ENCODE measurements around the gene LAMTOR1. TPM values are rescaled to one million over a fixed set of nuclear protein-coding genes. Genes with fewer than 3 reads are reported as not detected.
A peak's percentile ranks its signal among the peaks of the same experiment; 100 is the strongest.

LAMTOR1 gene
- total RNA-seq, 1 donor from 2014 or later: 79.1 TPM

DNA sequence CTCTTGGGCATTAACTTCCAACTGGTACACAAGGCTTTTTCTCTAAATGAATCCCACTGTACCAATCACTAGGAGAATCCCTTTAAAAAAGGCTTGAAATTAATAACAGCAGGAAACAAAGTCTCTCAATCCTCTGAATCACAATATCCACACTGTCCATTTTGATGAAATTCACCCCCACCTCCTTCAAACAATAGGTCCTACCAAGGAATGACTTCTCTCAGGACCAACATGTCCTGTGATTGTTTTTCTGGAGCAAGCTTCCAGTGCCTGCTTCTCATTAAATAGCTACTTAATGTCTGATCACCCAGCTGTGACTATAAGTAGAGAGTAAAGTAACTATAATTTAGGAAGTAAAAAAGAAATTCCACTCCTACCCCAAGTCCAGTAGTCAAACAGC is 35.8 kb downstream of the LAMTOR1 start:
- peak overlapping the region; percentile 83 for H3K27ac Mint-ChIP-seq (ENCODE audit: unreplicated experiment)
- peaks cover 30% of the 10 kb centered on the region for H3K4me1 Mint-ChIP-seq
- H3K36me3 Mint-ChIP-seq (ENCODE audit: low read depth): peaks cover 3% of the 10 kb centered on the region
- no peak for TF ChIP-seq CTCF (conservative IDR thresholded peaks at IDR 0.05)
- H3K4me3 Mint-ChIP-seq: no peak overlapping the region
- H3K9me3 Mint-ChIP-seq: no peaks in the 10 kb centered on the region
- no peak for DNase-seq (ENCODE audit: low read depth, low spot score)
- no peaks in the 10 kb centered on the region for H3K27me3 Mint-ChIP-seq (ENCODE audit: low read depth)

GRCh38 chr11:72066855-72067254 is 36.2 kb downstream of the LAMTOR1 start:
- Mint-ChIP-seq H3K4me3 (no peak overlapping the region), H3K27me3 (ENCODE audit: low read depth) (no peaks in the 10 kb centered on the region), H3K9me3 (no peaks in the 10 kb centered on the region), H3K4me1 (peaks cover 26% of the 10 kb centered on the region), H3K36me3 (ENCODE audit: low read depth) (peaks cover 4% of the 10 kb centered on the region), H3K27ac (ENCODE audit: unreplicated experiment) (no peak overlapping the region)
- TF ChIP-seq CTCF (conservative IDR thresholded peaks at IDR 0.05): no peak
- DNase-seq (ENCODE audit: low read depth, low spot score): no peak

- H3K4me1 Mint-ChIP-seq: no peaks in the 10 kb centered on the region
- no peak overlapping the region for H3K4me3 Mint-ChIP-seq
- H3K27ac Mint-ChIP-seq (ENCODE audit: unreplicated experiment): no peak overlapping the region
- TF ChIP-seq CTCF (conservative IDR thresholded peaks at IDR 0.05): no peak
- H3K36me3 Mint-ChIP-seq (ENCODE audit: low read depth): peaks cover 4% of the 10 kb centered on the region
- no peak for DNase-seq (ENCODE audit: low read depth, low spot score)
- no peaks in the 10 kb centered on the region for H3K27me3 Mint-ChIP-seq (ENCODE audit: low read depth)
- no peaks in the 10 kb centered on the region for H3K9me3 Mint-ChIP-seq
Measured at GRCh38 chr11:72061739-72062396, 41.2 kb downstream of the LAMTOR1 start.

DNA sequence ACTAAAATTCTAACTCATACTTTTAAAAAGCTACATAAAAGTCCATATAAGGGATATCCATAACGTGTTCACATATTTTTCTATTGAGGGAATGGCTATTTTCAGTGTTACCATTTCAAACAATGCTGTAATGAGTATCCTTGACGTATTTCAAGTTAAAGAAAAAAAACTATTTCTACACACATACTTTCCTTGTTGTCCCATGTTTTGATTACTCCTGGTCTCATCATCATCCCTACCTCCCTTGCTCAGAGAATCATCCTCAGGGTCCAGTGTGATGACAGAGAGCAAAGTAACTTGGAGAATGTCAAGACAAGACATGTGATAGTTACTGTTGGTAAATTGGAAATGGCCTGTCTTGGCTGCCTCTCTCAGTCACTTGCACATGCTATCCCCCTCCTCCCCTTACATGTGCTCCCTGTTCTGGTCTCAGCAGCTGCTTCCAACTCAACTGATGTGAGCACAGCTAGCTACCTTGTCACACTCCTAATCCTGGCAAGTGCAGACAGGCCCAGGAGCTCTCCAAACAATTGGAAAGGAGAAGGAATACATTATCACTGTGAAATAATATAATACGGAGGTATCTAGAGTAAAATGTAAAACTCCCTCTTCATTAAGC is 44.6 kb downstream of the LAMTOR1 start:
- peaks cover 4% of the 10 kb centered on the region for H3K36me3 Mint-ChIP-seq (ENCODE audit: low read depth)
- H3K27ac Mint-ChIP-seq (ENCODE audit: unreplicated experiment): no peak overlapping the region
- no peak for TF ChIP-seq CTCF (conservative IDR thresholded peaks at IDR 0.05)
- DNase-seq (ENCODE audit: low read depth, low spot score): no peak
- no peak overlapping the region for H3K4me3 Mint-ChIP-seq
- no peaks in the 10 kb centered on the region for H3K9me3 Mint-ChIP-seq
- H3K27me3 Mint-ChIP-seq (ENCODE audit: low read depth): no peaks in the 10 kb centered on the region
- no peaks in the 10 kb centered on the region for H3K4me1 Mint-ChIP-seq

GRCh38 chr11:72048766-72049460 is 54.2 kb downstream of the LAMTOR1 start:
- Mint-ChIP-seq H3K27ac (ENCODE audit: unreplicated experiment) (peak overlapping the region; percentile 95), H3K4me1 (peaks cover 14% of the 10 kb centered on the region), H3K36me3 (ENCODE audit: low read depth) (peaks cover 3% of the 10 kb centered on the region), H3K27me3 (ENCODE audit: low read depth) (no peaks in the 10 kb centered on the region), H3K4me3 (no peak overlapping the region), H3K9me3 (no peaks in the 10 kb centered on the region)
- no peak for DNase-seq (ENCODE audit: low read depth, low spot score)
- TF ChIP-seq CTCF (conservative IDR thresholded peaks at IDR 0.05): no peak

Small RNAs within 50 kb of the gene (microRNA-seq; reads per million reads assigned to microRNA genes)
- gene MIR3165: 1.8 reads per million

Other genes starting within 250 kb of the LAMTOR1 start
- gene DEFB131B, start 224.8 kb downstream of the LAMTOR1 start, total RNA-seq: not detected in 2 replicates
- 11.3 and 12.9 TPM in 2 replicates for gene XNDC1N, start 174.7 kb downstream of the LAMTOR1 start, total RNA-seq
- gene RNF121, start 174.3 kb downstream of the LAMTOR1 start, total RNA-seq: 48.8 and 49.9 TPM in 2 replicates
- 10.7 and 10.8 TPM in 2 replicates for gene IL18BP, start 104.4 kb downstream of the LAMTOR1 start, total RNA-seq
- 173 and 179 TPM in 2 replicates for gene NUMA1, start 22.8 kb downstream of the LAMTOR1 start, total RNA-seq
- 11.6 and 13.5 TPM in 2 replicates for gene LRRC51, start 22.4 kb downstream of the LAMTOR1 start, total RNA-seq
- not detected in 2 replicates for gene TOMT, start 2.6 kb upstream of the LAMTOR1 start, total RNA-seq
- gene ANAPC15, start 9.4 kb upstream of the LAMTOR1 start, total RNA-seq: 68.4 and 74.5 TPM in 2 replicates
- gene FOLR3, start 32.4 kb upstream of the LAMTOR1 start, total RNA-seq: not detected in 2 replicates
- gene FOLR1, start 88.8 kb upstream of the LAMTOR1 start, total RNA-seq: not detected in 2 replicates
- not detected in 2 replicates for gene FOLR2, start 113.5 kb upstream of the LAMTOR1 start, total RNA-seq
- gene INPPL1, start 121.5 kb upstream of the LAMTOR1 start, total RNA-seq: 242 and 247 TPM in 2 replicates
- 5.1 and 5.6 TPM in 2 replicates for gene PHOX2A, start 140.9 kb upstream of the LAMTOR1 start, total RNA-seq

Measured in neural crest cell (in vitro differentiated cells).